NOMO-1 treated with dmso at 0.1 percent for 144 hours (cell line): ENCODE results near the gene GALNT7.

Experiments used
- DNase-seq: peaks from one replicate; lab custom pipeline; 2025; ENCODE audit not compliant: unreplicated experiment; lab: John Stamatoyannopoulos, UW

GALNT7 gene

DNA sequence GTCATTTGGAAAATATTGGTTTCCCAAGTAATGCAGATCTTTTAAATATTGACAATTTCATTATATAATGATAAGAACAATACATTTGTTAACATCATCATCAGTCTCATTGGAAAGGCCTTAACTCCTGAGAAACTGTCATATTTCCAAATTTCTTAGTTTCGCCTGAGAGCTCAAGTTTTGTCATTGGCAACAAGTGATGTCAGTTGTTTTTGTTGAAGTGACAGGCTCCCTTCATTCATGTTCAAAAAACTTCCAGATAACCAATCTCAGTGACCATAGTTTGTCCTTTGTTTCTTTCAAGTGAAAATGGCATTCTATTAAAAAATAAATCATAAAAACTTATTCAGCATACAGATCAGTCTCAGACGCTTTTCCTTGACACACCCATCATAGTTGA lies 93.8 kb downstream of the GALNT7 start:
- DNase-seq = no peak

DNA sequence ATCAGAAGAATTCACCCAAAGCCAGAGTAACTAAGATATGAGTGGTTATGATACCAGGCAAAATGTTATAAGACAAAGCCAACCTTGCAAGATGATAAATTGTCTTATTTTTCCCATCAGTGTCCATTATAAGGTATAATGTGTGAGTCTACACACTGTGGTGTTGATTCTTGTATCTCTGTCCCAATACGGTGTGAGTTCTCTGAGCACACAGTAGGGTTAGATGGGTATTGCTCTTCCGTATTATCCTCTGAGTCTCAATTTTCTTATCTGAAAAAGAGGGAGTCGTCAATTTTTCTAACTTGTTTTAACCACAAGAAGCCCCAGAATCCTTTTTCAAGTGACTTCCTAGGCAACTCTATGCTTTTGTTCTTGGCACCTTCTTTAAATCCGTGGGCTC lies 95.6 kb downstream of the GALNT7 start:
- no peak for DNase-seq

DNA sequence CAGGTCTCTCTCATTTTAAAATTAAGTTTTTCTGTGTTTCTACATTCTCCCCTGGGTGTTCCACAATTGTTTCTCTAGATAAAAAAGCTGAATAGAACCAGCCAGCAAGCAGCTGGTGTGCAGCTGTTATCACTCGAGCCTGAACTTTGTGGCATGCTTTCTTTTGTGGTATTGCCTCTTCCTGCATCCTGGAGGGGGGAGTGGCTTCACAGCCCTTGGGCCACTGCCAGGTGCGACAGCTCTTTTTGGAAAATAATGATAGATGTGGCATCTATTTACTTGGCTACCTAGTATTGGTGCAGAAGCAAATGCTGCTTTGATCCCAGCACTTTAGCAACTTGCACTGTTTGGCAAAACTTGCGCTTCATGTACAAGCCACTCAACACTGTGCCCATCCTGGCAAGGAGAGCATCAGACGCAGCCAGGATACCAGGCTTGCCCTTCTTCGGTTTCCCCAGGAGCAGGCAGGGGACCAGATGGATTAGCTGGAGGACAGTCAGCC lies 96.1 kb downstream of the GALNT7 start:
- DNase-seq = no peak

DNA sequence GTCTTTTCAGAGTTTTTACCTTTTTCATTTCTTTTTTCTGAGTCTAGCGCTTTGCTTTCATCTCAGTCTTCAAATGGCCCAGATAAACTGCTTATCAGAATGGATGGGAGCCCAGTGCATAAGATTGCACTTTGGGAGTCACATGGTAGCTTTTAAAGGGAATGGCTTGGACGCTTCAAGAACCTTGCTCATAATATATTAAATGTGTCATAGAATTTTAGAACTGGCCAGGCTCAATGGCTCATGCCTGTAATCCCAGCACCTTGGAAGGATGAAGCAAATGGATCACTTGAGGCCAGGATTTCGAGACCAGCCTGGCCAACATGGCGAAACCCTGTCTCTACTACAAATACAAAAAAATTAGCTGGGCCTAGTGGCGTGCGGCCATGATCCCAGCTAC lies 97.1 kb downstream of the GALNT7 start:
- DNase-seq = no peak

DNA sequence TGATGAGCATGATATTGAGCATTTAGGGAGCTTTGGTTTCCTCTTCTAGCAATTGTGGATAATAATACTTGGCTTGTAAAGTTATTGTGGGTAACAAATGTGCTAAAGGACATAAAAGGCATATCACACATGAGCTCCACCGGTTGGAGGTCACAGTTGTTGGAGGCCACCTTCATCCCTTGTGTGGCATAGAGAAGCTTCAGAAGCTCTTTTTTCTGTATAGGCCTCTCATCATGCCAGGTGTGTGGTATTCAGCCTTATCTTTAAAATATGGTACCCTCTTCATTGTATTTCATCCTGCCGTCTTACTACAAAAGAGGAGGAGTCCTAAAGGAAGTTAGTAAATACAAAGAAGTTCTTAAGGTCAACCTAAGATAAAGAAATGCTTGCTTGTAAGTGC lies 99.1 kb downstream of the GALNT7 start:
- DNase-seq = no peak

DNA sequence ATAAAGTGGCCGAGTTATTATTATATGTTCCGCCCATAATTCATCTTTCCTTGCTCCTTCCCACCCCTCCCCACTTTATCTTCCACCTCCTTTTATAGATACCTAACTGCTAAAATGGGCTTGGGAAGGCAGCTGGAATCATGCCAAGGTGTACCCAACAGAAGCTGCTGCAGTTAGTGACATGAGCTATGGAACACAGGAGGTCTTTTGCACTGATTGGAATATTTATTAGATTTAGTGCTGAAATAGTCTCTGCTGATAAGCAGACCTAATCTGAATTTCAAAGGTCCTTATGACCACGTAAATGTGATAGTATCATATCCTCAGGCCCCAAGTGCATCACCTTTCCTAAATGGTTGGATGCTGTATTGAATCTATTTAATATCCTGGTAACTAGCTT lies 100.7 kb downstream of the GALNT7 start:
- no peak for DNase-seq

DNA sequence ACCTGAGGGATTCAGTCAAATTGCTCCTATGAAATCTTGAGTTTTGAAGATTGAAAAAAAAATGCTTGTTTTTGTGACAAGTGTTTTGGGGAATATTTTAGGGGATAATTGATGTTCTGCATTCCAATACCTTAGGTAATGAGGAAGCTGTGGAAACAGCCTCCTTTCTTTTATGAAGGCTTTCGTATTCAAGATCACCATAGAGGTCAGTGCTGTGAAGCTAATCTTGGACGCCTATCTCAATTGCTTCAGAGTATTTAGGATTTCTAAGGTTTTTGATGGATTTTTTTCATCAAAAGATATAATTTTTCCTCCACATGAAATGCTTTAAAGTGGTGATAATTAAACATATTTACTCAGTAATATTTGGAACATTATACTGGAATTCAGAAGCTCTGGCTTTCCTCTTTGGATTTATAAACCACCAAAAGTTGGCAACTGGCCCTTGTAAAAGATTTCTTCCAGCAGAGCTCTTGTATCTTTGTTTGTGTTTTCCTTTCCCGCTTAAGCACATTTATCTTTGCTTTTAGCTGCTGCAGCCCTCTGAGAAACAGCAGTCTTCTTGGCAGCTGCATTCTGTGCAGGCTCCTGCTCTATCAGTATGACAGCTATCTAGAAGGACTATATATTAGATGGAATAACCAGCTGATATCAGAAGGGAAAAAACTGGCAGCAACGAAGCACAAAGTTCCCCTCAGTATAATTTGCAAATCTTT lies 101.9 kb downstream of the GALNT7 start:
- DNase-seq = no peak

DNA sequence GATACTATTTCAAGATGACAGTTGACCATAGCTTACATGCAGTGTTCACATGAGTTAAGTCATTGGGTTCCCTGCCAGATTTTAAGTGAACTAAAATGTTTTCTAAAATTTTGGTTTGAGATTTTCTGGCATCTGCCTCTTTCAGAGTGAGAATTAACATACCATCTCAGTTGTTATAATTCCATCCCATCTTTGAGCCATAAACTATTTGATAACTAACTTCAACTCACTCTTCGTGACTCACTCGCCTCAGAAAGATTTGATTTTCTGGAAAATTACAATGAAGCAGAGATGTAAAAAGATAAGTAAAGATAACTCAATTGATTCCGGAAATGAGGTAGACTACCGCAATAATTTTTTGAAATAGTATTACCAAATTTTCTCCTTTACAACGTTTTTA lies 103.7 kb downstream of the GALNT7 start:
- no peak for DNase-seq

DNA sequence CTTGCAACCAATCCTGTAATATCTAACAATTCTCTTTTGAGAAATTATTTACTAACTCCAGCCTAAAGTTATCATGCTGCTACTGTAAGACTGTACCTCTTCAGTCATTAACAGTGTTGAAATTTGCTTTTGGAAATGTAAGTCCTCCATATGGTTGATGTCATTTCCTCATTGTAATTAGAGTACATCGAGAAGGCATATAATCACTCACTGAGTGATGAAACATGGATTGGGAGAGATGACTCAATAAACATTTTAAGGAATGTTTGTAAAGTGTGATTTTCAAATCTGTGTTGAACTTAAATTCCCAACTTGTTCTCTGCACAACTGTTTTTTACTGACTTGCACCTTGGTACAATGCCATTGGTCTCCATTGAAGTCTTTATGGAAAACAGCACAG lies 104.4 kb downstream of the GALNT7 start:
- DNase-seq = no peak

DNA sequence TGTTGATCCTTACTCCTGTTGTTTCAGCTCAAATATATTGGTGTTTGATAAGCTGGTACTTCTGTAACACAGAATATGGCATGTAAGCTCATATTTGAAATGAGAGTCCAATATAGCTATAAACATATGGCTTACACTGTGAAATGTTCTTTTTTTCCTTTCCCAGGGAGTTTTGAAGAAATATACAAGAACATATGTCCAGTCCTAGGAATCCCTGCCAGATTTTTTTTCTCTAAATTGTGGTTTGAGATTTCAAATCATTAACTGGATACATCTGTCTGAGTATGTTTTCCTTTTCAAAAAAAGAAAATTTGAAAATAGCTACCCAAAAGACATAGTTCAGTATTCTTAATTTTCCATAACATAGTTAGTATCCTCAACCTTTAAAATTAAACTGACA lies 105.3 kb downstream of the GALNT7 start:
- DNase-seq = no peak

DNA sequence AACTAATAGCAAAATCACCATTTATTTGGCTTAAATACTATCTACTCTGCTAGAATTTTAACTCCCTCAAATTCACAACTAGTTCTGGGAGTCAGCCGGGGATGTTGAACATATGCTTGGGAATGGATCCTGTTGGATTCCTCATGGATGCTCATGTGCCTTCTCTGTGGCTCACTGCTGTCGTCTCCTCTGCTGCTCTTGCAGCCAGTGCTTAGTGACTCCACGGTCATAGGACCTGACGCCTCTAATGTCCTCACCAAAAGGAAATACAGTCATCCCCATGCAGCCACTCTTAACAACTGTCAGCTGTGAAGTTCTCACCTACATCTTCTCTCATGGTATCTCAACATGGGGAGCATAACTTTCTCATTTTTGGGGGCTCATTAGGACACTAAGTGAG lies 106.1 kb downstream of the GALNT7 start:
- no peak for DNase-seq

DNA sequence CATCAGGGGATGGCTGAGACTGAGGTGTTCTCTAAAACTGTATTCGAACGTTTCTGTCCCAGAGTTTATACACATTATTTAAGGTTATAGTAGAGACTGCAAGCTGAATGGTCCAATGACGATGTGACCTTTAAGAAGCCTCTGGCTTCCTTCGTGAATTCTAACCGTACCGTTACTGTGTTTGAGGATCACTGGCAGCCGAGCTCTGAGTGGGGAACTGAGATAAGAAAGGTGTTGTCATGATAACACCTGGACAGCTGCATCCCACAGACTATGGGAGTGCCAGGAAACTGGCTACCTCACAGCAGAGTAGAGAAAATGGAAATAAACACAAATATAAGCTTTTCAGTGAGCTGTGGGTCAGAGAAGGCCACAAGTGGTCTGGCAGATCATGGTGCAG lies 106.5 kb downstream of the GALNT7 start:
- DNase-seq = no peak

DNA sequence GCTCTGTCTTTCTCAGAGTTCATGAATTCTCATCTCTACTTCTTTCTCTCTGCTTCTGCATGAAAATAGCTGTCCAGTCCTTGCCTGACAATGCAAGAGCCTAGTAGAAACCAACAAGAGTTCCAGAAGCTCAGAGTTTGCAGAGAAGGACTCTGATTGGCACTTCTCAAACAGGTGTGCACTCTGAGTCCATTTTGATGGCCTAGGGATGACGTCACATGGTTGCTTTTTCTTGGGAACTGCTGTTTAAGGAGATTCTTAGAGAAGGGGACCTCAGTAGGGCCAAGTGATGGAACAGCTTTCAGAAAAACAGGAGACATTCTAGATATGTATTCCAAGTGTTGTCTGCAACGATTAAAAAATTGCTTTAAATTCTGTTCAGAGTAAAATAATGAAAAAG lies 108.7 kb downstream of the GALNT7 start:
- DNase-seq = no peak

DNA sequence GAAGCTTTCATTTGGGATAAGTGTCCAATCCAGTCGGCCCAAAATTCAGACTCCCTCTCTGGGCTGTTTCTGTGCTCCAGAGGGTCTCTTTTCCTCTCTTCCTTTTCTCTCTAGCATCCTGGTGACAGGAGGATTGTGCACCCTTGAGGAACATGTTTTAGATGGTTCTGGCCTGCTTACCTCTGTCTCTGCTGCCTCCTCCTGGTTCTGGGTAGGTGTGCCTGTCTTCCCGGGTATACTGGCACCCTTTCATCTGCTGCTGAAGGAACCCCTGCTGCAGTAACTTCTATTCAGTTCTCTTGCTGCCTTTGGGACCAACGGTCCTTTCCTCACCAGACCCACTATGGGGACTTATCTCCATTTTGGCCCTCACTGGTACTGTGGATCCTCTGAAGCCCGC lies 112.4 kb downstream of the GALNT7 start:
- DNase-seq = no peak

DNA sequence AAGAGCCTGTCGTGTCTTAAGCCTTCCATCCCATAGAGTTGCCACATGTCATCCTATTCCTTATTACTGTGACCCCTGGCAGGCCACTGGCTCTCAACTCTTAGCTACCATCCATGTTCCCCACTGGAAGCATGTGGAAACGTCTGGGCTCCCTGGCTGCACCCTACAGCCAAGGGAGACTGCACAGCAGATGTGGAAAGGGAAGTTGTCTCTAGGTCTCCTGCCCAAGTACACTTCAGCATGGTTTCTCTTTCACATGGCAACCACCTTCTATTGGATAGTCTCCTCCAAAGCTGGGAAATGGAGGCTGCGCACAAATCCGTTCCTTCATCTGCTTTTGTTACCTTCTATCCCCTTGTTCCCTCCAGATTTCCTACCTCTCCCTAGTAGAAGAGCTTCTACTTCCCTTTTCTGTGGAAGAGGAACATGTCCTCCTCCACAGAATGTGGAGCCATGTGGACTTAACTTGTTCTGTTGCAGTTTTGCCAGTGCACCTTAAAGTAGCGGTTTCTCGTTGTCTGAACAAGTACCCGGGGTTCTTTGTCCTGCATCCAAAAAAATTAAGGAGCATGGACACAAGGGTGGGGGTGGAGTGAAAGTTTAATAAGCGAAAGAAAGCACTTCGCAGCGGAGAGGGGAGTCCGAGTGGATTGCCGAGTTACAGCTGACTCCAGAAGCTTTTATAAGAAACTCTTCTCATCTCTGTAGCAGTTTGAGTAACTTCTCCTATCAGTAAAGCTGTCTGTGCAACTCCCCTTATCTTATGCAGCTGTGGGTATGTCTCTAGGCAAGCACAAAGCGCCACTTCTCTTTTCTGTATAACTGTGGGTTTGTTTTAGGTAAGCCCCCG lies 113.0 kb downstream of the GALNT7 start:
- DNase-seq = peak; percentile 67

DNA sequence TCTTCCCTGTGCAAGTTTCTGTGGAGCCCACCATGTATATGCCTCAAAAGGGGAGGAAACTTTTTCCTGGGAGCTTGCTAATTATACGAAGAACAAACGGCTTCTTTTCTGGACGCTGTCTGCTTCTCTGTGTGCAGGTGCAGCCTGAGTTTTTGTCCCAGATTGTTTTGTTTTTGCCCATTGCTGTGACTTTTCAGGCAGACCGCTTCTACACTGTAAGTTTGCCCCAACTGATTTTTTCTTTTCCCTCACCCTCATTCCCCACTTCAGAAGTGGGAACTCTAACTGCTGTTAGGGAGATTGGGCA lies 113.6 kb downstream of the GALNT7 start:
- no peak for DNase-seq

DNA sequence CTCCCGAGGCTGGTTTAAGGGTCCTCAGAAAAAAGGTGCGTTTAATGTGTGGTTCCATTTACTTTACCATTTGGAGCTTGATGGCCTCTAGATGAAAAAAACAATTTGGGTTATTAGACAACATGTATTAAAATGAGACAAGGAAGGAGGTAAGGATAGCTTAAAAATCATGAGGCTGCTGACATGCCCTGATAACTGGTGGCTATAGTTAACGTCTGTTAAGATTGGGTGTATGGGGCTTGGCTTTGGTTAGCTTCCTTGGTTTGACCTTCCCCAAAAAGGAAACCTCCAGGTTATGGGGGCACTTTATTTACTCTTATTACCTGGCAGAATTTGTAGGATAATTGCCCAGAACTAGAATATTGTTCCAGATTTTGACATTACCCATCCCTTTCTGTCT lies 114.0 kb downstream of the GALNT7 start:
- no peak for DNase-seq

DNA sequence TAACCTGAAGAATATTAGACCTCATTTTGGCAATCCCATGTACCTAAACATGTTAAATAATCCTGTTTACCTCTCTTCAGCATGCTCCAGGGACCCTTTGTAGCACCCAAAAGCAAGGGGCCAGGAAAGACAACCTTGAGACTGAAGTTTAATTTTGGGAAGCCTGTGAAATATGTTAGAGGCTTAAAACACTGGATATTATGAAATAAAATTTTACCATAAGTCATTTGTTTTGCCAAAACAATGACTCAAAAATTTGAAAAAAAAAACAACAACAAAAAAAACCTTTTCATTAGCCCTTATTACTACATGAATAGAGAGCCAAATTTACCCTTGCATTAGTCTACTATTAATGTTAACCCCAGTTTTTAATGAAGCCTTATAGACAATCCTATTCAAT lies 115.9 kb downstream of the GALNT7 start:
- no peak for DNase-seq

DNA sequence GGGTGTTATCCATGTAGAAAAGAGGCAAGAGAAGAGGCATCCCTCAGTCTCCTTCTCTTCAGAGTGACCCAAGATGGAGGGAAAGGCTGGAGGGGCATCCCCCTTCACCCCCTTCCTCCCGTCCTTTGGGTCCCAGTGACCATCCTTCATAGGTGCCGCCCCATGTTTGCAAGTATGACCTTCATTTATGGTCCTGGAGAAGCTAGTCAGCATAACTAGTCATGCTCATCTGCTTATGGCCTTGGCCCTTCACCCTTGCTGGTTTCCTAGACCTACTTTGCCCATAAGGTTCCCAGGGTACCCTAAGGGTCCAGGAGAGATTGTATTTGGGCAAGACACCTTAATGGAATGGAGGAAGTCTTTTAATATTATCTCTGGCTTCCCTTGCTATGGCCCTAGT lies 118.9 kb downstream of the GALNT7 start:
- DNase-seq = no peak

DNA sequence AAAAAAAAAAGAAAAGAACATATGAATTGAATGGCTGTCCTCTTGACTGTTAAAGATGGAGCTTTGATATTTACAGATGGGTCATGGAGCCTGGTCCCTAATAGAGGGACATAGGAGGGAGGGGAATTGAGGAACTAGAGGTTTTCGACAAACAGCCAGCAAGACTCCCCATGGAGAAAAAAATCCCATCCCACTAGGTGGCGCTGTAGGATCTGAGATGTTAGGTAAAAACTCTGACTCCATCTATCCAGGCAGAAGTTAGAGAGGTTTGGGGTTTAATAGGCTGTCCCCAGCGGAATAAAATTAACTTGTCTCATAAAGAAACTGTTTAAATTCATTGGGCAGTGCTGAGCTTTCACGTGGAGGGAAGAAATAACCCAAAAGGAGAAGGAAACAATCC lies 119.7 kb downstream of the GALNT7 start:
- peak; percentile 32 for DNase-seq

DNA sequence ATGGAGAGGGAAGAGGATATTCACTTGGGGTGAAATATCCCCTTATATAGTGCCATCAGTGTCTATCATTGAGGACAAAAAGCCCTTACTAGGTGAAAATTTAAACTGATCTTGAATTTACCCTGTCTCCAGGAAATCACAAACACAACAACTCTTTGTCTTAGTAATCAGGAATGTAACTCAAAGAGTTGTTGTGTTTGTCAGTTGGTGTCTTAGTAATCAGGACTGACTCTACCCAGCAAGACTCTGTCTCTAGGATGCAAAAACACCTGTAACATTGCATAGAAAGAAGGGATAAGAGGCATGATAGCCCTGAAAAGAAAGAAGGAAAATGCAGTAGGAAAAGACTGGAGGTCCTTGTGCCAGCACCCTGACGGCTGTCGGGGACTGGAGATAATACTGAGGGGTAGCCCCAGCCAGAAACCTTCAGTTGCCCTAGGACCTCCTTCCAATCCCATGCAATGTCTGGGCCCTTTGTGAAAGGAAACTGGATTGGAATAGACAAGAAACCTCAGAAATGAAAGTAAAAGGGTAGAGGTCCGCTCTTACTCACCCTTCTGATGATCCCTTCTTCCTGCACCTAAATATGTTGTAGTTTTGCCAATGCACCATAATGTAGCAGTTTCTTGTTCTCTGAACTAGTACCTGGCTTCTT lies 120.2 kb downstream of the GALNT7 start:
- no peak for DNase-seq

DNA sequence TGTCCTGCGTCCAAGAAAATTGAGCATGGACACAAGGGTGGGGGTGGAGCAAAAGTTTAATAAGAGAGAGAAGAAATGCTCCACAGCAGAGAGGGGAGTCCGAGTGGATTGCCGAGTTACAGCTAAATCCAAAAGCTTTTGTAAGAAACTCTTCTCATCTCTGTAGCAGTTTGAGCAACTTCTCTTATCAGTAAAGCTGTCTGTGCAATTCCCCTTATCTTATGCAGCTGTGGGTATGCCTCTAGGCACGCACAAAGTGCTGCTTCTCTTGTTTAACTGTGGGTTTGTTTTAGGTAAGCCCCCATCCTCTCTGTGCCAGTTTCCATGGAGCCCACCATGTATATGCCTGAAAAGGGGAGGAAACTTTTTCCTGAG lies 120.7 kb downstream of the GALNT7 start:
- no peak for DNase-seq
